ENCODE data around the gene TRRAP.

Gene TRRAP

DNA sequence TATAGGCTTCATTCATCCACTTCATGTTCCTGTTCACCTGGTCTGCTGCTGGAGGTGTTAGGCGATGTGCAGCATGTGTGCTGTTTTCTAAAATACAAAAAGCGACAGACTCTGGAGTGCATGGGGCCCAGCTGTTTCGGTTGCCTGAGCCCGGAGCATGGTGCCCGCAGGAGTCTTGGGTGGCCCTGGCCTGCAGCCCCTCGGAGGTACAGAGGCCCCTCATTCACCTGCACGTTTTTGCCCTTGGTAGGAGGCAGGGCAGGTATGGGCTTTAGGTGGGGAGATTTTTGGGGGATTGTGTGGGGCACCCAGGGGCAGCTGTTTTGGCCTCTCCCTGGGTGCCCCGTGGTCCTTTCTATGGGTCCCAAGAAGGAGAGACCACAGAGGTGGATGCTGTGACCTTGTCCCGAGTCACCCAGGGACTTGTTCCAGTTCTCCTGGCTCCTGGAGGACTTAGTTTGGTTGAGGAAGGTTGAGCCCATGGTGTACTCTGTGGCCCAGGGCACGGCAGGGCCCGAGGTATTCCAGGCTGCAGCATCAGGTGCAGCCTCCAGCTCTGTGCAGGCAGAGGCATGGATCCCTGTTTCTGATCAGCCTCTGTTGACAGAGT lies 130.7 kb downstream of the TRRAP start:
- DNase-seq, result no peak

DNA sequence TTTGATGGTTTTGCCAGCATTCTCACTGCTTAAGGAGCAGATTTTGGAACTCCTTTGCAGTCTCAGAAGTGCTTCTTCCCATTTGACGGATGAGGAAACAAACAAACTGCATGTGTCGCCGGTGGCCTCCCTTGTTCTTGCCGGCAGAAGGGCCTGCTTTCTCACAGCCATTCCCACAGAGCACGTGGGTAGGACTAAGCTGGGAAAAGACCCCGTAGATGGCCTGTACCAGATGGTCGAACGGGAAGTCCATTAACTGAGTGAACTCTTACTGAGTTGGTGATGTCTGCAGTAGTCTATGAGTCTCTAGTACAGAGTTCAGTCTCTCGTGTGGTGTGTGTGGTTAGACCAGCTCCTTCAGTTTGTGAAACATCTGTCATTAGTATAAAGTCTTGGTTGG lies 131.9 kb downstream of the TRRAP start:
- DNase-seq, result no peak

GRCh38 chr7:99011341-99011705 lies 133.0 kb downstream of the TRRAP start:
- no peak for DNase-seq

DNA sequence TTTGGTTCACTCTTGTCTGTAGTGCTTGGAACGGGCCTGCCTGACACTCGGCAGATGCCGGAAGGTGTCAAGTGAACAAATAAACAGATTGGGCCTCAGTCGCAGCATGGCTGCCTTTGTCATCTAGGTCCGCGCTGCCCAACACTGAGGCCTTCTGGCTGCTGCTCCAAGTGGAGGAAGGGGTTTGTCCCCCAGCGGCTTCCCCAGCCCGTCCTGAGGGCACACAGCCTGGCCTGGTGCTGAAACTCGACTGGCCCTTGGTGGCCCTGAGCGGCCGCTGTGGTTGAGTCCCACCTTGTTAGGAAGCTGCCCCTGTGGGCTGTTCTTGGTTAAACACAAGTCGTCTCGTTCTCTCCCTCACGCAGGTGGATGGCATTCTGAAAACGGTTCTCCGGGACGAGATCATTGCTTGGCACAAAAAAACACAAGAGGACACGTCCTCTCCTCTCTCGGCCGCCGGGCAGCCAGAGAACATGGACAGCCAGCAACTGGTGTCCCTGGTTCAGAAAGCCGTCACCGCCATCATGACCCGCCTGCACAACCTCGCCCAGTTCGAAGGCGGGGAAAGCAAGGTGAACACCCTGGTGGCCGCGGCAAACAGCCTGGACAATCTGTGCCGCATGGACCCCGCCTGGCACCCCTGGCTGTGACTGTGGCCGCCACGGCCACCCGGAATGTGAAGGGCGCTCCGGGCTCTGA lies 133.5 kb downstream of the TRRAP start:
- no peak for DNase-seq

DNA sequence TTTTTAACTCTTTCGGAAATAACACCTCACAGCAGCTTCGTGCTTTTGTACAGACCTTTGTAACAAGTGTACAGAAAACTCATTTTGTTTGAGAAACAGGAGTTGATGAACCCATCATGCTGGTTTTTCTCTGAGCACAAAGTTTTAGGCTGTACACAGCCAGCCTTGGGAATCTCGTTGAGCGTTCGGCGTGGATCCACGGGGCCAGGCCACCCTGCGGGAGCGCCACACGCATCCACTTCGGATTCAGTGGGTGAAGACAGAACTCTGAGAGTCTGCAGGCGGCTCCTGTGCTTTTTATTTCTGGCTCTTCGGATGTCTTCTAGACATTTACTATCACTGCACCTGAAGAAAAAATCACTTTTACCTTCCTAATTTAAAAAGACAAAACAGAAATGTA lies 134.4 kb downstream of the TRRAP start:
- DNase-seq, result no peak

- no peak for DNase-seq
These were observed 135.2 kb downstream of the TRRAP start for GRCh38 chr7:99013266-99014112.

DNA sequence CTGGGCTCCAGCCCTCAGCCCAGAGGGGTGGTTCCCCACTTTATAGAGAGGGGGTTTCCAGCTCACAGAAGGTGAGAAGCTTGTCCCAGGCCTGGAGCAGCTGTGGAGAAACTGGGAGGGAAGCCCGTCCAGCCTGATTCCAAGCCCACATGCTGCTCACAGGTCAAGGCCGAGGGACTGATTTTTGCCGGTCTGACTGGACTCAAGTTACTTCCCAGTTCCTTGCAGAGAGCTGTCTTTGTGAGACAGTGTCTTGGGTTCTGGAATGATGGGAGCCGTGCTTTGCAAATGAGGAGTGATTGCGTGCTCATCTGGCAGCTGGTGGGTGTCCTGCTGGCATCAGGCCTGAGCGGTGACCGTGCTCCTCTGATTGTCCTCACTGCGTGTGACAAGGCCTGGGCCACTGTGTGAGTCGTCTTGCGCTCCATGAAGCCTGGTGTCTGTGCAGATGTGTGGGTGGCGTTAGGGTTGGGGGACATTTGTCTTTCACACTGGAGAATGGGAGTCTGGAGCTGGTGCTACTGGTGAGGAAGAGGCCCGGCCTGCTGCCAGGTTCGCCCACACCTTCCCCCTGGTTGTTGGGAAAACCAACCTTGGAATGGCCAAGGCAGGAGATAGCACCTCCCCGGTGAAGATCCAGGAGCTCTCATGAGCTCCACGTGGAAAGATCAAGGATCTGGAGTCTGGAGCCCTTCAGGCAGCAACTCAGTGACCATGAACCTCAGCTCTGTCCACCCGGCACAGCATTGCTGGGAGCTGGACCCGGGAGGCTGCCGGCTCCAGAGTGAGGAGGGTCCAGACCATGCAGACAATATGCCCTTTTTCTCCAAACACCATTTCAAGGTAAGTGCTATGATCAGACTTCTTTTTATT lies 136.0 kb downstream of the TRRAP start:
- no peak for DNase-seq

GRCh38 chr7:99016196-99016595 lies 137.9 kb downstream of the TRRAP start:
- DNase-seq, result no peak

DNA sequence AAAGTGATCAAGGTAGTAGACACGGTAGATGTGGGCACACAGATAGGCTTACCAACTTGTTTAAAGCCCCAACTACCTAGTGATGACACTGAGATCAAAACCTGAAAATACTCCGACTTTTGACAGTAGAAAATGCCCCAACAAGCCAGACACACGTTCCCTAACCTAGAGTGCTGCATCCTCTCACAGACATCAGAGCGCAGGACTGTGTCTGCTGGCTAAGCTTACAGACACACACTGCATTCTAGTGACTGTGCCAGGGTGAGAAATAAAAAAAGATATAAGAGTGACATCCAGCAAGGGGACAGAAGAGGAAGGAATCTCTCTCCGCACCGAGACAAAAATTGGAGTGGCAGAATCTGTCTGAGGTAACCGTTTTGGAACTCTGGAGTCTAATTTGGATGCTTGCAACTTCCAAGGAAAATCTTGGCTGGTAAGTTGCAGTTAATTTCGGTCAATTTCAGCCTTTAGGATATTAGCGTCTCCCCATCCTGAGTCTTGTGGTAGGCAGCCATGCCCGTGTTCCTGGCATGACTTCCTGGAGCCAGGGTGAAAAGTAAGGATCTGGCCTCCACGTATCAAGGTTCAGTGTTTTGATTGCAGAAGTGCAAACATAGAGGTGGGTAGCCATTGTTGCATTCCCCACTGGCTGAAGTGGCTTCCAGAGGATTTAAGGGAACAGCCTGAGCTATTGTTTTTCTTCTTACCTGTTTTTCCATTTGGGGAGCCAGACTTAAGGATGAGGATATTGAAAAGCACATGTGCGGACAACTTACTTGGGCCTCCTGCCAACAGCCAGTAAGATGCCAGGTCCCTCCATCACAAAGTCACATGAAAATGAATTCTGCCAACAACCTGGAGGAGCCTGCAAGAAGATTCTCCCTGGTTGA lies 141.4 kb downstream of the TRRAP start:
- no peak for DNase-seq

- DNase-seq, result no peak
These were observed 142.0 kb downstream of the TRRAP start for GRCh38 chr7:99020413-99020715.

DNA sequence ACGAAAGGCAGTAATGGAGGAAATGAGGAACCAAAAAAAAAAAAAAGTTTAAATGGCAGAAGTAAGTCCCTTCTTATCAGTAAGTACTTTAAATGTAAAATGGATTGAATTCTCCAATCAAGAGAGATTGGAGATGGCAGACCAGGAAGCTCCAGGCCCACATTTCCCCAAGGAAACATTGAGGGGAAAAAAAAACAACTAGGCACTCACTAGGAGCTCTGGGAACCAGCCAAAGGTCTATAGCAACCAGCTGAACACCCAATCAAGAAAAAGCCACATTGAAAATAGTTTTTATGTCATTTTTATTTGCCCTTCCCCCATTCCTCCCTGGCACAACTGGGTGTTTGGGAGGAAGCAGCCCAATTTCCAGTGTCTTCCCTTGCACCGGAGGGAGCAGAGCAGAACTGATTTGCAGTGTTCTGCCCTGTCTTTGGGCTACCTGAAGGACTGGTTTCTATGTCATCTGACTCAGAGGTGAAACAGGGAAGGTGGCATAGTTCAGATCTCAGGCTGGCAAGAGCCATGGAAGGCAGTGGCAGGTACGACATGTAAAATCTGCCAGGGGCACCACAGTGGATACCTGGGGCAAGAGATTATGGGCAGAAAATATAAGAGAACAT lies 143.7 kb downstream of the TRRAP start:
- no peak for DNase-seq

GRCh38 chr7:99024066-99024465 lies 145.7 kb downstream of the TRRAP start:
- DNase-seq, result no peak

DNA sequence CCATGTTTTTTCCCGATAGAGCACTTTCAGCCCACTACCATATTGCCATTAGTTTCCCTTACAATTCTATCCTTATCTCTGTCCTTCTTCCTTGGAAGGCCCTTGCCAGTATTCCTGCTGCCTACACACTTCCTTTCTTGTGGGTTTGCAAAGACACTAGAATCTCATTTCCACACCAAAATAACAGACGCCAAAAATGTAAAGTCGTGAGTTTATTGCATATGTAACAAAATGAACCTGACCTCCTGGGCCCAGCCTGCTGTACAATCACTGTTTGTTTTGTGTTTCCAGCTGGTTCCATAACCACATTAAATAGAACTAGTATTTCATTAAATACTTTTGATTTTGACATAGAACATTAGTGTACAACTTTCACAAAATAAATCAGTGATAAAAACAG lies 148.9 kb downstream of the TRRAP start:
- no peak for DNase-seq

DNA sequence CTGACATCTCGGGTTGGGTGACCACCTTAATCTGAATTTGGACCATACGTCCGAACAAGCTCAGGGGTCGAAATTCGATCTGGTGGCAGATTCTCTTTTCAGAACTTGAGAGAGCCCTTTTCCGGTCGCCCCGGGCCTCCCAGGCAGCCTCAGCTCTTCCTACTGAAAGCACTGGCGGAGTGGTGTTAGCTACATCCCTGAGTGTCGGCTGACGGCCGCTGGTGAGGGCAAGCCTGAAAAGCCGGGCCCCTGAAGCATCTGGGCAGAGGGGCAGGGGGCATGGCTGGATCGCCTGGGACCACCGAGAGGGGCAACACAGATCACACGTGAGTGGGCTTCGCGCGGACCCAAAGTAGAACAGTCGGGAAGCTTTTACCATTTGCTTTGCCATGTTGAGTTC lies 149.5 kb downstream of the TRRAP start:
- no peak for DNase-seq

DNA sequence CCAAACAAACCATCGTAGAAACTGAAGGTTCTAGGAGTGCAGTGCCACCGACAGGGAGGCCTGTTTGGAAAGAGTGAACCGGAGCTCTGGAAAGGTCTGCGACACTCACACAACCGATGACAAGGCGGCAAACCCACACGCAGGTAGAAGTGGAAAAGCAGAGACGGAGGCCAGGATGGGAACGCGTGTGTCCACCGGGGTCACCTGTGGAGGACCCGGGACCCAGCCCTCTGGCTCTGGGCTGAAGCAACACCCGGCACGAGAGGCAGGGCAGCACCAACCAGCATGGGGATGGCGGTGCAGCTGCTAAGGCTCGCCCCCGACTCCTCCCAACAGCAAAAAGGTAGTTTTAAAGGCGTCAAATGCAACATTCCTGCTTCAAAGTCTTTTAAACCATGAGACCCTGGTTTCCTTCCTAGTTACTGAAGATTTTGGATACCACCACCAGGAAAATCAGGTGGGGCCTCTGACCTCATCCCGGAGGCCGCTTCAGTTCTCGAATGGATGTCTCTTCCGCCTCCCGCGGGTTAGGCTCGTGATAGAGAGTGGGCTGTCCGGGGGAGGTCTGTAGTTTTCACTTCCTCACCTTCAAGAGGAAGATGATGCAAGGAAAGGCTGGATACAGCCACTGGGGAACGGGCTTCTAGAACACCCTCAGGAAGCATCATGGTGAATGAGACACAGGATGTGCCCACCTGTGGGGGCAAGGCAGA lies 150.1 kb downstream of the TRRAP start:
- no peak for DNase-seq

- no peak for DNase-seq
These were observed 151.4 kb downstream of the TRRAP start for GRCh38 chr7:99029466-99030435.

GRCh38 chr7:99030457-99030856 lies 152.1 kb downstream of the TRRAP start:
- no peak for DNase-seq

- DNase-seq, result no peak
These were observed 152.6 kb downstream of the TRRAP start for GRCh38 chr7:99030951-99031350.

GRCh38 chr7:99031496-99031895 lies 153.2 kb downstream of the TRRAP start:
- DNase-seq, result no peak

DNA sequence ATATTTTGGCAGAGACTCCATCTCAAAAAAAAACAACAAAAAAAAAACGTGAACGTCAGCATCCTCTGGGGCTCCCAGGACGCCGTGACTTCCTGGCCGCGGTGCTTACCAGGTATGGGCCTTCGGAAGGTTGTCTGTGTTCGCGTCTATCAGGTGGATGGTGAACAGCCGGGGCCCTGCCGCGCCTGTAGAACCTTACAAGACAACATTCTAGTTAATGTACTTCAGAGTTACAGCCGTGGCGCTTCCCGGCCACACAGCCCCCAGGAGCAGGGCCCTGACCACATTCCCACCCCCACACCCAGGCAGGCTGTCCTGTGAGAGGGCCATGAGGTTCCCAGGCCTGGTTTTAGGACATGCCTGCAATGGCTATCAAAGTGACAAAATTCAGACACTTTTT lies 154.6 kb downstream of the TRRAP start:
- no peak for DNase-seq

Data from activated effector memory CD4-positive, alpha-beta T cell treated with Interleukin-2 at 50 U/mL for 16 hours (primary cell).